HG02973 (cell line): ENCODE results near the gene GPSM1.
"Not testable (repeated sequence)": the region's sequence is repeated elsewhere in the genome, so short reads cannot be mapped to it uniquely, and the experiment has no call there.

Source experiments
- ATAC-seq: cut with Tn5 transposase; IDR thresholded peaks from one replicate; pipeline ENCODE4 v1.9.1; 2021; ENCODE audit warnings: moderate library complexity; ENCODE audit not compliant: unreplicated experiment

GPSM1 gene

DNA sequence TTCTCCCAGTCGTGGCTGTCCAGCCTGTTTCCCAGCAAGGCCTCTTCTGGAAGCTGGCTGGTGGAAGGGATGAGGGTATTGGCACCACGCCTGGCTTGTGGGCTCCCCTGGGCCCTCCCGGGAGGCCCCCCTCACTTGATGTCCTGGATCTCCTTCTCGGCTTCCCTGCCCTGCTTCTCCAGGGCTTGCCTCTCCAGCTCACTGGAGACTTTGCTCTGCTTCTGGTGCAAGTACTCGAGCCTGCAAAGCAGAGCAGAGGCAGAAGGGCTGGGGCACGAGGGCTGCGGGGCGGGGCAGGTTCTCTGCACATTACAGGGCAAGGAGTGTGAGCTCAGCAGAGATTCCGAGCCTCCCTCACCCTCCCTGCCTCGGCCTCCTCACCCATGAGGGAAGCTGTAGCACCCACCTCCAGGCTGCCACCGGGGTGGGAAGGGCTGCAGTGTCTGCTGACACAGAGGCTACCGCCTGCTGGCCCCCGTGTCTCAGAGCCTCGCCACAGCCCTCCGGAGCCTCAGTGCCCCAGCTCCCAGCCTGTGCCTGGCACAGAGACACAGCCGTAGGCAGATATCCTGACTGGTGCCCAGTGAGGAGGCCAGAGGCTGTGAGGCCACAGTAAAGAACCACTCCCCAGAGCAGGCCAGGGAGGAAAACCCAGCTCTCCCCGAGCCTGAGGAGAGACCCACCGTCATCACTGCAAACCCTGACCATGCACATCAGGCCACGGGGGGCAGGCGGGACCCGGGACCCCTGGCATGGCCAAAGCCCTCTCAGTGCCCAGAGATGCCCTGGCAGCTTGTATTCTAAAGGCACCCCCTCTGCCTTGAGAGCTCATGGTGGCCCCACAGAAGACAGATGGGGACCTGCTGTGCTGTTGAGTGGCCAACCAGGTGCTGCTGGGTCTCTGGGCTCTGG is 65.5 kb downstream of the GPSM1 start:
- ATAC-seq = no peak

DNA sequence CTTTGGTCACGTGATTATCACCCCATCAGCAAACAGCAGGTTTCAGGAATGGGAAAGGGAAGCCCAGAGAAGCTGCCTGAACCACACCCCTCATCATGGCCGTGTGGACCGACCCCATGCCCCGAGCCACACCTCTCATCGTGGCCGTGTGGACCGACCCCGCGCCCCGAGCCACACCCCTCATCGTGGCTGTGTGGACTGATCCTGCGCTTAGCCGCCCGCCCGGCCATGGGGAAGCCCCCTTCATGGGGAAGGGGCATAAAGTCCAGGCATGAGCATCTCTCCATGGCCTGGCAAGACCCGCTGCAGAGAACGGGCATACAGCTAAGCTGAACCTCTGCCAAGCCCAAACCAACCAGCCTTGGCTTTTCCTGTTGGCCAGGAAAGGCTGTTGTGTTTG is 66.2 kb downstream of the GPSM1 start:
- ATAC-seq = no peak

- ATAC-seq = no peak
Measured at GRCh38 chr9:136394312-136395019, 67.1 kb downstream of the GPSM1 start.

DNA sequence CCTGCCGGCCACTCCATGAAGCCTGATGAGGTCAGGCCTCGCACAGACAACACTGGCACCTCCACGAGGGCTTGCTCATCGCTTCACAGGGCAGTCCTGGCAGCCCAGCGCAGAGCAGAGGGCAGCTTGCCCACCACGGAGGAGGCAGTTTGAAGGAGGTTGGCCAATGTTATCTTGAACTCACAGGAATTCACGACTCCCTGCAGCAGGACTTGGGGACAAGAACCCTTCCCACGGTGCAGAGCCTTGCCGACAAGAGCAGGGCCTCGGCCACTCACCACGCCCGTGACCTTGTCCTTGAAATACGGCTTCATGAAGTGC is 67.6 kb downstream of the GPSM1 start:
- no peak for ATAC-seq

- ATAC-seq = no peak
Measured at GRCh38 chr9:136395345-136396218, 68.2 kb downstream of the GPSM1 start.

GRCh38 chr9:136396219-136396515 is 68.8 kb downstream of the GPSM1 start:
- ATAC-seq = no peak

DNA sequence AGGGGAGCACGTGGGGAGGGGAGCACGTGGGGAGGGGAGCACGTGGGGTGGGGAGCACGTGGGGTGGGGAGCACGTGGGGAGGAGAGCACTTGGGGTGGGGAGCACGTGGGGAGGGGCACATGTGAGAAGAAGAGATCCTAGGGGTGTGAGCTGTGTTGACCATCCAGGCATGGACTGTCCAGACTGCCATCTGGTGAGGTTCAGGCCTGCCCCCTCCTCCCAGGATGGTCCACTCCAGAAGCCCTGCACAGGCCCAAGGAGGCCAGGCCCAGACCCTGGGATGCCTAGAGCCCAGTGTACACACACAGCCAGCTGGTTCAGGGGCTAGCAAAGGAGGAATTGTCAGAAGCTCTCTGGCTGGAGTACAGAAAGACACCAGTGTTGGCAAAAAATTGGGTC is 70.3 kb downstream of the GPSM1 start:
- ATAC-seq = no peak

GRCh38 chr9:136398286-136398685 is 70.9 kb downstream of the GPSM1 start:
- no peak for ATAC-seq

GRCh38 chr9:136399176-136400037 is 72.1 kb downstream of the GPSM1 start:
- peak; percentile 26 for ATAC-seq

GRCh38 chr9:136400038-136400834 is 72.9 kb downstream of the GPSM1 start, which contains the start of gene SNAPC4:
SNAPC4 (minus strand) TSS chr9:136400170; CDS start chr9:136398428, 1,742 bp downstream.
- ATAC-seq = peak; percentile 51

DNA sequence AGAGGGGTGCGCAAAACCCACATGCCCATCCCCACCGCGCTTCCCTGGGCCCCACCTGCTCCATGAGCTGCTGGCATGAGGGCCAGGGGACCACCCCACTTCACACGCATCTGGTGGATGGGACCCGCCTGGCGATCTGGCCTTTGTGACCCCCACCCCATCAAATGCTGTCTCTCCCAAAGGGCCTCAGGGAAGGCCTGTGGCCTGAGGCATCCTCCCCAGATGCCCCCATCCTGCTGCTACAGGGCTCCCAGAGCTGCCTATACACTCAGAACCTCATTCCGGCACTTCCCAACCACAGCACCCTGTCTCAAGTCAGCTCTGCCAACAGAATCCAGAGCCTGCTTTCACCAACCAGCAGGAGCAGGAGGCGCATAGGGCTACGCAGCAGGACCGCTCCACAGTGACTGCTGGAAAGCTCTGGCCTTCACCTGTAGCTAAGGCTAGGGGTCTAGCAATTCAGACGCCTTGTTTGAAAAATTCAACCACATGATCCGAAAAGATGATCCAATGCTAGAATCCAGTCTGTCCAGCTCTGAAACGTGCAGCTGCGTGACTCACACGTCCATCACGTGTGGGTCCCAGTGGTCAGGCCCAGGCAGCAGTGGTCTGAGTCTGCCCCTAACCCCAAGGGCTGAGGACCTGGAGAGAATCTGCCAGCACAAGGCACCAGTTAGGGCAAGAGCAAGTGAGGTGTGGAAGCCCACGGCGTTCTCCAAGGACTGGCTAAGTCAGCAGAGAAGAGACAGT is 74.0 kb downstream of the GPSM1 start:
- ATAC-seq = no peak

- no peak for ATAC-seq
Measured at GRCh38 chr9:136402067-136402466, 74.7 kb downstream of the GPSM1 start.

GRCh38 chr9:136403538-136403914 is 76.2 kb downstream of the GPSM1 start:
- peak; percentile 25 for ATAC-seq

DNA sequence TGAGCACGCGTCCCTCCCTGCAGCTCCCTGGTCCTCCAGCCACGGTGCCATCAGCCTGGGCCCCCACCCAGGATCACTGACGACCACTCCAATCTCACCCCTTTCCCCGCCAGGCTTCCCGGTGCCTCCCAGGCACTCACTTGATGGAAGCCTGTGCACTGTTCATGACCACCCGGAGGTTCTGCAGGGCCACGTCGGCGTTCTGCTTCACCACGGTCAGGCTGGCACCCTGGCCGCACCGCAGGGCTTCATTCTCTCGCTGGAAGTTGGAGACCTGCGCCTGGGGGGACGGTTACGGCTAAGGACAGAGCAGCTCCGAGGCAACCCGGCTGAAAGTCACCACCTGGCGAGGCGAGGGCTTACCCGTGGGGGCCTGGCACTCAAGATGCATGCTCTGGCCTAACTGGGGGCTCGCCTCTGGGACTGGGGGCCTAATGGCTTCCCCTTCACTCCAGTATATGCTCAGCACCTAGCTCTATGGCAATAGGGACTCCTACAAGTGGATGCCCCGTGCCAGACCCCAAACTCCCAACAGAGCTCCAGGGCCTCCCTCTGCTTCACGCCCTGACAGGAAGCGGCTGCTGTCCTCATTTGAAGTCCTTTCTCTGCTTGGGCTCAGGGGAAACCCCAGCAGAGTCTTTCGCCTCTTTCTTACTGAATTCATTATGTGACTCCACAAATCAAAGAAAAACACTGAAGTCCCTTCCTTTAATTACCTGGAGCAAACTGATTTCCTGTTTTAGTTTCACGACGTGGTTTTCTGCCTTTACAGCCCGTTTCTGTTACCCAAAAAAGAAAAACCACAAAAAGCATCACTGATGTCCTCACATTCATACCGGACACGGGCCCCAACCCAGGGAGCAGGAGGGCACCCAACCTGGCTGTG is 76.8 kb downstream of the GPSM1 start:
- ATAC-seq = no peak

DNA sequence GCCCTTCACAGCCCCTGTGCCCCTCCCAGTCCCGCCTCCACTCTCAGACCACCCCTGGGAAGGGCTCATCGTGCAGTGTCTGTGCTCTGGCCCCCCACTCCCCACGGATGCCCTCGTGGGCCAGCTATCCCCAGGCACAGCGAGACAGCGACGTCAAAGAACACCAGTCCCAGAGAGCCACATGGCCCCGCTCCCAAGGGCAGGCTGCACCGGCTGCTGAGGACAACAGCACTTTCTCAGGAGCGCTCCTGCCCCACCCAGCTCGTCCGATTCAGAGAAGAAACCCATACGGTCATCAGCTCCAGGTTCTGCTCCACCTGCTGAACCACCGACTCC is 77.4 kb downstream of the GPSM1 start:
- no peak for ATAC-seq

DNA sequence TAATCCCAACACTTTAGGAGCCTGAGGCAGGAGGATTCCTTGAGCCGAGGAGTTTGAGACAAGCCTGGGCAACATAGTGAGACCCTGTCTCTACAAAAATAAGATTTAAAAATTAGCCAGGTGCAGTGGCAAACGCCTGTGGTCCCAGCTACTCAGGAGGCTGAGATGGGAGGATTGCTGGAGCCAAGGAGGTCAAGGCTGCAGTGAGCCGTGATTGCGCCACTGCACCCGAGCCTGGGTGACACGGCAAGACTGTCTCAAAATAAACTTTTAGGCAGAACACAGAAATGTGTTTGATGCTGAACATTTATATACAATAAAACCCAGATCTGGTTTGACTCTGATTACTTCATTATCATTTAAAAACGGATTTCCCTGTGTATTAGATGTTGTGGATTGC is 78.1 kb downstream of the GPSM1 start:
- ATAC-seq = no peak

- ATAC-seq = not testable (repeated sequence)
Measured at GRCh38 chr9:136405904-136406303, 78.6 kb downstream of the GPSM1 start.

DNA sequence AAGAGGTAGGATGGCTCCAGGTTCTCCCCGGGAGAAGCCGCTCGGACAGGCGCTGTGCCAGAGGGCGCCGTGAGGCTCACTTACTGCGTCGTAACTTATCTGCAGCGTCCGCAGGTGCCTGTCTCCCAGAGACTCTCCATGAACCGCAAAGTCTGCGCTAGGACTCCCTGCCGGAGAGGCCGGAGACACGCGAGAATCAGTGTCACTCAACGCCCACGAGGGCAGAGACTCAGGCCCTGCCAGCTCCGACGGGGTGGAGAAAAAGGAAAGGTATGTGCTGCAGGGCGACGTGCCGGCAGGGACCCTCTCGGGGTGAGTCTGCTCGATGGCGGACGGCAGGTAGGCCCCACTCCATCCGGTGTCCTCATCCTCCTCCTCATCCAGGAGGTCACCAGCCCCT is 79.7 kb downstream of the GPSM1 start:
- ATAC-seq = not testable (repeated sequence)
